ENCODE results near the gene TLR9. TPM values are rescaled to one million over a fixed set of nuclear protein-coding genes. Genes with fewer than 3 reads are reported as not detected.

The TLR9 gene
- total RNA-seq, 4 donors from 2014 or later: not detected

DNA sequence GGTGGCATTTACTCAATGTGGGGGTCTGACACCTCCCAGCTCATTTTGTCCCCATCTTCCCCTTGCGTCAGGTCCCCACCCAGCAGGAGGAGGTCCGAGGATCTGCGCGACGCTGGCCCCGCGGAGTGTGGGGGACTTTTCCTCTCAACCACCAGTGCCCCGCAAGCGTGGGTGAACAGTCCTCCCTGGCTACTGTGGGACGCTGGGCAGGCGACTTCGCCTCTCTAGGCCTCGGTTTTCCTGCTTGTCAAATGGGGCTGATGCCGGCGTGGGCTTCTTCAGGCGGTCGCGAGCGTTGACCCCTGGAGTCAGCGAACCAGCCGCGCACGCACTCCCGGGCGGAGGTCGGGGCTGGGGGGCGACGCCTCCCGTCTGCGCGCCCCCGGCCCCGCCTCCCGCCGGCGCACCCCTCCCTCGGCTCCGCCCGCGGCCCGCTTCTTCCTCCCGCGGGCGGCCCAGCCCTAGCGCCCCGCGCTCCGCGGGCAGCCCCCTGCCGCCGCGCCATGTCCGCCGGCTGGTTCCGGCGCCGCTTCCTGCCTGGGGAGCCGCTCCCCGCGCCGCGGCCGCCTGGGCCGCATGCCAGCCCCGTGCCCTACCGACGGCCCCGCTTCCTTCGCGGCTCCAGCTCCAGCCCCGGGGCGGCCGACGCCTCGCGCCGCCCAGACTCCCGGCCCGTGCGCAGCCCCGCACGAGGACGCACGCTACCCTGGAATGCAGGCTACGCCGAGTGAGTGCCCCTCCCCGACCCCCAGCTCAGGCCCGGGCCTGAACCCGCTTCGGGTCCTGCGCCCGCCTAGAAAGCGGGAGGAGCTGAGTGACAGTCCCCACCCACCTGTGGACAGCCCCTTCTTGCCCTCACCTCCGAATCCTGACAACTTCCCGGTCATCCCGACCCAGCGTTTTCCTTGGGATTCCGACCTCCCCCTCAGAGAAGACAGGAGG lies 20.1 kb upstream of the TLR9 start, which contains the start of gene PPM1M:
PPM1M (plus strand) TSS at position 438 of the 942 bp plus-strand sequence; CDS start at position 504, 66 bp downstream.
- DNase-seq: no peak
- H3K9me3 ChIP-seq: no peaks in the 10 kb centered on the region
- peak within 1 kb of the TSS; percentile 35 to 73 (median 56) for H3K4me3 ChIP-seq
- H3K27ac ChIP-seq: peak within 1 kb of the TSS; percentile 78 to 95 (median 86)
- H3K4me1 ChIP-seq: peaks cover 41 to 70% (median 48%) of the 10 kb centered on the region in 3 donors
- peaks cover 0 to 29% (median 11%) of the 10 kb centered on the region in 3 donors for H3K36me3 ChIP-seq
- intact Hi-C loops (cut with DNase I): no loop called here
- TF ChIP-seq POLR2A (IDR thresholded peaks at IDR 0.05): no peak
- TF ChIP-seq, protein P1, sequence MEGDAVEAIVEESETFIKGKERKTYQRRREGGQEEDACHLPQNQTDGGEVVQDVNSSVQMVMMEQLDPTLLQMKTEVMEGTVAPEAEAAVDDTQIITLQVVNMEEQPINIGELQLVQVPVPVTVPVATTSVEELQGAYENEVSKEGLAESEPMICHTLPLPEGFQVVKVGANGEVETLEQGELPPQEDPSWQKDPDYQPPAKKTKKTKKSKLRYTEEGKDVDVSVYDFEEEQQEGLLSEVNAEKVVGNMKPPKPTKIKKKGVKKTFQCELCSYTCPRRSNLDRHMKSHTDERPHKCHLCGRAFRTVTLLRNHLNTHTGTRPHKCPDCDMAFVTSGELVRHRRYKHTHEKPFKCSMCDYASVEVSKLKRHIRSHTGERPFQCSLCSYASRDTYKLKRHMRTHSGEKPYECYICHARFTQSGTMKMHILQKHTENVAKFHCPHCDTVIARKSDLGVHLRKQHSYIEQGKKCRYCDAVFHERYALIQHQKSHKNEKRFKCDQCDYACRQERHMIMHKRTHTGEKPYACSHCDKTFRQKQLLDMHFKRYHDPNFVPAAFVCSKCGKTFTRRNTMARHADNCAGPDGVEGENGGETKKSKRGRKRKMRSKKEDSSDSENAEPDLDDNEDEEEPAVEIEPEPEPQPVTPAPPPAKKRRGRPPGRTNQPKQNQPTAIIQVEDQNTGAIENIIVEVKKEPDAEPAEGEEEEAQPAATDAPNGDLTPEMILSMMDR (IDR thresholded peaks at IDR 0.05): no peak
- H3K27me3 ChIP-seq: no peaks in the 10 kb centered on the region
- 6 to 7% methylated on average over 3 to 7 of the region's 98 CpGs for WGBS, 2 donors

DNA sequence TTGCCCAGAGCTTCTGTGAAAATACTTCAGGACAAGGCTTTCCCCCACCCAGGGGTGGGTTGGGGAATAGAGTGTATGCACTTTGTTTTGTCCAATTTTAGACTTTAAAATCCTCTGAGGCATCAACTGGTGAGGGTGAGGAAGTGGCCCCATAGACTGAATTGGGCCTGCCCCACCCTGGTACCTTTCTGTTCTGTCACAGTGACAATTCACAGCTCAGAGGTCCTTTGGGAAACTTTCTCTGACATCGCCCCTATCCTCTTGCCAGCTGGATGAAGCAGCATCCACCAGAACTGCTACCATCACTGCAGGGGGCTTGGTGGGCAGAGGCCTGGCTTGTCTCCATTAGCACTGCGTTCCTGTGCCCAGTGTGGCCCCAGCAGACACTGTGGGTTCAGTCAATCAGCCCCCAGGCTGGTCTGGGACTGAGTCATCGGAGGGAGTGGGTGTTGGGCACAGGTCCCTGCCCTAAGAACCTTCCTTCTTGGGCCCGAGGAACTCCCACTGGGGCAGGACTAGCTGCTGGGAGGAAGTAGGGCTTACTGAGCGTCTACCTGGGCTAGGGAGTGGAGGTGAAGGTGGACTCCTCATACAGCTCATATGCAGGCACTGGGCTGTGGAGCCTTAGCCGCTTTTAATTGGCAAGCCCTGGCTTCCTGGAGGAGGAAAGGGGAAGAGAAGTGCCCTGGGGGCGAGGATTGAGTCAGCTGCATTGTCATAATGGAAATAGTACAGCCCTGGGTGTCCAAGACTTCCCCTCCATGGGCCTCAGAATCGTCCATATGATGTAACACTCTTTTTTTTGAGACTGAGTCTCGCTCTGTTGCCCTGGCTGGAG lies 18.6 kb upstream of the TLR9 start:
- Histone ChIP-seq H3K27me3 (no peaks in the 10 kb centered on the region), H3K36me3 (peaks cover 0 to 13% (median 5%) of the 10 kb centered on the region in 3 donors), H3K27ac (peak overlapping the region; percentile 36 to 95 (median 64)), H3K4me3 (peak overlapping the region in 1 of 4 donors; percentile 73), H3K4me1 (peaks cover 40 to 69% (median 45%) of the 10 kb centered on the region in 3 donors), H3K9me3 (no peaks in the 10 kb centered on the region)
- no peak for DNase-seq
- 35 to 36% methylated on average over 5 to 6 of the region's 9 CpGs for WGBS, 2 donors
- intact Hi-C loops (cut with DNase I): no loop called here
- TF ChIP-seq, protein P1 (IDR thresholded peaks at IDR 0.05): no peak
- peak in 2 of 4 donors; percentile 17 to 35 for TF ChIP-seq POLR2A (IDR thresholded peaks at IDR 0.05)

- no peak for DNase-seq
- TF ChIP-seq POLR2A (IDR thresholded peaks at IDR 0.05): no peak
- TF ChIP-seq, protein P1 (IDR thresholded peaks at IDR 0.05): no peak
- Histone ChIP-seq H3K27me3 (no peaks in the 10 kb centered on the region), H3K27ac (no peak overlapping the region), H3K9me3 (no peaks in the 10 kb centered on the region), H3K36me3 (no peaks in the 10 kb centered on the region), H3K4me3 (no peak overlapping the region), H3K4me1 (peaks cover 50 to 70% (median 58%) of the 10 kb centered on the region in 3 donors)
- 88 to 89% methylated on average over 1 of the region's 1 CpG for WGBS, 2 donors
- intact Hi-C loops (cut with DNase I): no loop called here
Observed at GRCh38 chr3:52242039-52242438, 16.6 kb upstream of the TLR9 start.

- Histone ChIP-seq H3K27ac (peak overlapping the region in 3 of 4 donors; percentile 95 to 97 (median 96)), H3K9me3 (no peaks in the 10 kb centered on the region), H3K4me1 (peaks cover 50 to 70% (median 57%) of the 10 kb centered on the region in 3 donors), H3K36me3 (peaks cover 0 to 1% (median 0%) of the 10 kb centered on the region in 3 donors), H3K4me3 (no peak overlapping the region), H3K27me3 (no peaks in the 10 kb centered on the region)
- no peak for DNase-seq
- intact Hi-C loops (cut with DNase I): no loop called here
- 76 to 80% methylated on average over 4 of the region's 4 CpGs for WGBS, 2 donors
- TF ChIP-seq POLR2A (IDR thresholded peaks at IDR 0.05): no peak
- TF ChIP-seq, protein P1 (IDR thresholded peaks at IDR 0.05): no peak
Observed at GRCh38 chr3:52240886-52241370, 15.5 kb upstream of the TLR9 start.
